HEK293T (cell line): Measurements from ENCODE around the gene WWC2.

Experiments used
- CTCF ChIA-PET: fragments of 350-600 bp; formaldehyde crosslinking; extraction: SDS; loops from one replicate; lab custom pipeline; 2021; ENCODE audit warnings: antibody characterized with exemption, inconsistent platforms; lab: Yijun Ruan, JAX
- POLR2A ChIA-PET: fragments of 350-600 bp; formaldehyde crosslinking; extraction: SDS; loops from one replicate; lab custom pipeline; 2020; ENCODE audit warnings: antibody characterized with exemption, inconsistent platforms; lab: Yijun Ruan, JAX
- DNase-seq: peaks from one replicate; pipeline ENCODE4 v3.0.0; 2012; ENCODE audit warnings: mixed read lengths; ENCODE audit errors: extremely low spot score
- ARNT ChIP-seq: fragments of 450-650 bp; IDR thresholded peaks from 2 replicates; pipeline ENCODE4 v1.6.1; 2017; ENCODE audit warnings: mild to moderate bottlenecking
- BHLHE40 ChIP-seq: fragments of 450-650 bp; IDR thresholded peaks from 2 replicates; pipeline ENCODE4 v1.6.1; 2016; ENCODE audit warnings: mild to moderate bottlenecking, moderate library complexity, borderline replicate concordance
- CTBP1 ChIP-seq: fragments of 450-650 bp; IDR thresholded peaks from 2 replicates; pipeline ENCODE4 v1.6.1; 2016; ENCODE audit warnings: borderline replicate concordance
- ELF4 ChIP-seq: fragments of 450-650 bp; IDR thresholded peaks from 2 replicates; pipeline ENCODE4 v1.6.1; 2017; ENCODE audit warnings: antibody characterized with exemption
- FOXA1 ChIP-seq: fragments of 450-650 bp; IDR thresholded peaks from 2 replicates; pipeline ENCODE4 v1.6.1; 2016; ENCODE audit warnings: mild to moderate bottlenecking
- FOXK2 ChIP-seq: fragments of 450-650 bp; IDR thresholded peaks from 2 replicates; pipeline ENCODE4 v1.6.1; 2016; ENCODE audit warnings: mild to moderate bottlenecking
- FOXM1 ChIP-seq: fragments of 450-650 bp; IDR thresholded peaks from 2 replicates; pipeline ENCODE4 v1.6.1; 2017; ENCODE audit warnings: mild to moderate bottlenecking, borderline replicate concordance
- HDGF ChIP-seq: fragments of 450-650 bp; IDR thresholded peaks from 2 replicates; pipeline ENCODE4 v1.6.1; 2017; ENCODE audit warnings: antibody characterized with exemption, borderline replicate concordance
- L3MBTL2 ChIP-seq: fragments of 450-650 bp; conservative IDR thresholded peaks from 2 replicates; pipeline ENCODE4 v1.6.1; 2016; ENCODE audit warnings: mild to moderate bottlenecking
- LEF1 ChIP-seq: fragments of 450-650 bp; IDR thresholded peaks from 2 replicates; pipeline ENCODE4 v1.6.1; 2017; ENCODE audit warnings: mild to moderate bottlenecking, borderline replicate concordance
- NFRKB ChIP-seq: fragments of 450-650 bp; IDR thresholded peaks from 2 replicates; pipeline ENCODE4 v1.6.1; 2016; ENCODE audit warnings: mild to moderate bottlenecking, moderate library complexity
- PKNOX1 ChIP-seq: fragments of 450-650 bp; IDR thresholded peaks from 2 replicates; pipeline ENCODE4 v1.6.1; 2016
- SP1 ChIP-seq: fragments of 450-650 bp; IDR thresholded peaks from 2 replicates; pipeline ENCODE4 v1.6.1; 2017
- SUZ12 ChIP-seq: fragments of 450-650 bp; IDR thresholded peaks from 2 replicates; pipeline ENCODE4 v1.6.1; 2016; ENCODE audit warnings: mild to moderate bottlenecking
- TARDBP ChIP-seq: fragments of 450-650 bp; IDR thresholded peaks from 2 replicates; pipeline ENCODE4 v1.6.1; 2016
- ZNF384 ChIP-seq: fragments of 450-650 bp; IDR thresholded peaks from 2 replicates; pipeline ENCODE4 v1.6.1; 2016

Gene WWC2

GRCh38 chr4:183154701-183155391 lies 55.8 kb downstream of the WWC2 start:
- TF ChIP-seq SUZ12 (no peak), L3MBTL2 (no peak), SP1 (no peak), ARNT (no peak), ELF4 (no peak), FOXA1 (no peak), LEF1 (no peak), FOXM1 (no peak), CTBP1 (no peak), HDGF (no peak), PKNOX1 (no peak), FOXK2 (no peak), BHLHE40 (no peak), TARDBP (no peak), NFRKB (no peak), ZNF384 (no peak)
- DNase-seq = no peak
- ChIA-PET CTCF (no interaction called here), POLR2A (no interaction called here)

- TF ChIP-seq CTBP1 = no peak
- no peak for TF ChIP-seq HDGF
- no peak for TF ChIP-seq L3MBTL2
- TF ChIP-seq FOXA1 = no peak
- TF ChIP-seq PKNOX1 = no peak
- no peak for TF ChIP-seq LEF1
- no peak for TF ChIP-seq SP1
- no peak for TF ChIP-seq NFRKB
- no peak for TF ChIP-seq ELF4
- DNase-seq = no peak
- POLR2A ChIA-PET = no interaction called here
- CTCF ChIA-PET = no interaction called here
These were observed 56.6 kb downstream of the WWC2 start for GRCh38 chr4:183155450-183156184.

- ChIA-PET CTCF (no interaction called here), POLR2A (no interaction called here)
- TF ChIP-seq FOXM1 = no peak
- TF ChIP-seq L3MBTL2 = no peak
- DNase-seq = no peak
These were observed 58.2 kb downstream of the WWC2 start for GRCh38 chr4:183157215-183157614.

- ChIA-PET CTCF (no interaction called here), POLR2A (no interaction called here)
- TF ChIP-seq HDGF (no peak), CTBP1 (no peak), TARDBP (no peak), ZNF384 (no peak), LEF1 (no peak), PKNOX1 (no peak), ARNT (no peak), SUZ12 (no peak), L3MBTL2 (no peak), FOXA1 (no peak)
- no peak for DNase-seq
These were observed 59.0 kb downstream of the WWC2 start for GRCh38 chr4:183158062-183158461.

- no peak for DNase-seq
- POLR2A ChIA-PET = no interaction called here
- no peak for TF ChIP-seq LEF1
- no peak for TF ChIP-seq TARDBP
- TF ChIP-seq ARNT = no peak
- no peak for TF ChIP-seq FOXK2
- CTCF ChIA-PET = no interaction called here
These were observed 62.6 kb downstream of the WWC2 start for GRCh38 chr4:183161630-183162029.

- TF ChIP-seq NFRKB = no peak
- no peak for TF ChIP-seq FOXK2
- TF ChIP-seq HDGF = no peak
- no peak for TF ChIP-seq CTBP1
- TF ChIP-seq ZNF384 = no peak
- no peak for TF ChIP-seq ARNT
- TF ChIP-seq SUZ12 = no peak
- TF ChIP-seq L3MBTL2 = no peak
- no peak for TF ChIP-seq LEF1
- no peak for TF ChIP-seq PKNOX1
- TF ChIP-seq ELF4 = no peak
- TF ChIP-seq FOXA1 = no peak
- TF ChIP-seq BHLHE40 = no peak
- no peak for TF ChIP-seq FOXM1
- no peak for TF ChIP-seq TARDBP
- TF ChIP-seq SP1 = no peak
- POLR2A ChIA-PET = interaction anchor here (1.0 kb wide), 1 partner anchor 13 kb away, joined by 3 read pairs; no protein-coding TSS in a partner anchor
- DNase-seq = no peak
- CTCF ChIA-PET = interaction anchor here (1.6 kb wide), 1 partner anchor 10 kb away, joined by 4 read pairs; no protein-coding TSS in a partner anchor
These were observed 64.1 kb downstream of the WWC2 start for GRCh38 chr4:183163135-183163534.
